Neural cell (in vitro differentiated cells): Measurements from ENCODE around the gene AGPAT3. TPM values are rescaled to one million over a fixed set of nuclear protein-coding genes. Genes with fewer than 3 reads are reported as not detected.

Source experiments
- H2AFZ ChIP-seq: fragments of 200-600, 300-800 bp; sonication (generic), shearing (Covaris generic); 2 replicates; pipeline ENCODE4 v1.6.0; 2014; ENCODE audit warnings: low read depth, mild to moderate bottlenecking, antibody characterized with exemption, low read length, moderate library complexity
- H3F3A ChIP-seq: fragments of 200-600 bp; shearing (Covaris generic); 2 replicates; pipeline ENCODE4 v1.6.1; 2016; ENCODE audit warnings: mild to moderate bottlenecking, moderate library complexity, mixed read lengths, antibody characterized with exemption, low read length; ENCODE audit not compliant: insufficient read depth, poor library complexity, severe bottlenecking
- H3K27ac ChIP-seq: fragments of 200-600, 300-800 bp; sonication (generic), shearing (Covaris generic); 2 replicates; pipeline ENCODE4 v1.5.1; 2014; ENCODE audit warnings: mild to moderate bottlenecking, low read length, moderate library complexity
- H3K27me3 ChIP-seq: fragments of 300-800, 200-600 bp; sonication (generic), shearing (Covaris generic); 2 replicates; pipeline ENCODE4 v1.6.0; 2014; ENCODE audit warnings: mild to moderate bottlenecking, low read depth, low read length, moderate library complexity; ENCODE audit not compliant: insufficient read depth
- H3K36me3 ChIP-seq: fragments of 300-800, 200-600 bp; sonication (generic), shearing (Covaris generic); 2 replicates; pipeline ENCODE4 v1.5.1; 2014; ENCODE audit warnings: mild to moderate bottlenecking, antibody characterized with exemption, low read length, moderate library complexity; ENCODE audit not compliant: insufficient read depth
- H3K4me2 ChIP-seq: fragments of 300-800, 200-600 bp; sonication (generic), shearing (Covaris generic); 2 replicates; pipeline ENCODE4 v1.6.0; 2014; ENCODE audit warnings: mild to moderate bottlenecking, low read length
- H3K4me3 ChIP-seq: fragments of 300-800, 200-600 bp; sonication (generic), shearing (Covaris generic); 2 replicates; pipeline ENCODE4 v1.5.1; 2014; ENCODE audit warnings: mild to moderate bottlenecking, low read length, moderate library complexity
- H3K79me2 ChIP-seq: fragments of 200-600 bp; shearing (Covaris generic); replicated peaks from 2 replicates; pipeline ENCODE4 v1.6.0; 2014; ENCODE audit warnings: mild to moderate bottlenecking, low read length, moderate library complexity; ENCODE audit not compliant: insufficient read depth
- H3K9ac ChIP-seq: fragments of 300-800, 200-600 bp; sonication (generic), shearing (Covaris generic); 2 replicates; pipeline ENCODE4 v1.6.1; 2016; ENCODE audit warnings: mild to moderate bottlenecking, low read length, mixed read lengths
- H3K9me2 ChIP-seq: fragments of 200-600 bp; shearing (Covaris generic); 2 replicates; pipeline ENCODE4 v1.6.1; 2016; ENCODE audit warnings: mild to moderate bottlenecking, low read length, mixed read lengths; ENCODE audit not compliant: insufficient read depth
- H3K9me3 ChIP-seq: fragments of 200-600, 300-800 bp; sonication (generic), shearing (Covaris generic); 2 replicates; pipeline ENCODE4 v1.6.1; 2016; ENCODE audit warnings: mild to moderate bottlenecking, mixed run types, low read length, moderate library complexity, mixed read lengths
- H4K20me1 ChIP-seq: fragments of 200-600 bp; shearing (Covaris generic); 2 replicates; pipeline ENCODE4 v1.6.1; 2016; ENCODE audit warnings: mild to moderate bottlenecking, mixed run types; ENCODE audit not compliant: insufficient read depth
- EP300 ChIP-seq: fragments of 450-650 bp; conservative IDR thresholded peaks from 2 replicates; pipeline ENCODE4 v1.6.1; 2014; ENCODE audit warnings: antibody characterized with exemption, mild to moderate bottlenecking, moderate library complexity; ENCODE audit not compliant: poor library complexity, severe bottlenecking
- EZH2 ChIP-seq: fragments of 200-600, 300-800 bp; shearing (Covaris generic), sonication (generic); IDR thresholded peaks from 2 replicates; pipeline ENCODE4 v1.6.1; 2014; ENCODE audit warnings: antibody characterized with exemption, low read length, borderline replicate concordance, mild to moderate bottlenecking; ENCODE audit not compliant: insufficient read depth, poor library complexity, severe bottlenecking
- MXI1 ChIP-seq: fragments of 450-650 bp; conservative IDR thresholded peaks from 2 replicates; pipeline ENCODE4 v1.6.1; 2014; ENCODE audit warnings: antibody characterized with exemption, mild to moderate bottlenecking; ENCODE audit not compliant: poor library complexity, severe bottlenecking
- POLR2AphosphoS5 ChIP-seq: IDR thresholded peaks from 2 replicates; pipeline ENCODE4 v1.6.1; 2012
- RAD21 ChIP-seq: fragments of 450-650 bp; conservative IDR thresholded peaks from 2 replicates; pipeline ENCODE4 v1.6.1; 2014; ENCODE audit warnings: antibody characterized with exemption, mild to moderate bottlenecking, moderate library complexity
- SMC3 ChIP-seq: fragments of 450-650 bp; conservative IDR thresholded peaks from 2 replicates; pipeline ENCODE4 v1.6.1; 2014; ENCODE audit warnings: antibody characterized with exemption, mild to moderate bottlenecking, moderate library complexity; ENCODE audit not compliant: poor library complexity
- TAF1 ChIP-seq: IDR thresholded peaks from 2 replicates; pipeline ENCODE4 v1.6.1; 2012; ENCODE audit warnings: low read depth
- polyA plus RNA-seq: library from polyadenylated mRNA; depleted of rRNA; stranded (reverse); fragments of >200 nt; gene quantifications from 2 replicates; pipeline ENCODE4 v1.2.3, GENCODE V29; 2014
- TF ChIP-seq, protein P1 (sequence below): fragments of 450-650 bp; IDR thresholded peaks from 2 replicates; pipeline ENCODE4 v1.5.1; 2014; ENCODE audit warnings: antibody characterized with exemption, mild to moderate bottlenecking, moderate library complexity; ENCODE audit not compliant: poor library complexity, severe bottlenecking
- TF ChIP-seq, protein P2 (sequence below): IDR thresholded peaks from 2 replicates; pipeline ENCODE4 v1.6.1; 2012; ENCODE audit warnings: borderline replicate concordance

Gene AGPAT3
- polyA plus RNA-seq, 1 donor from 2014 or later: 8.4 TPM

GRCh38 chr21:43919283-43919682 lies 54.3 kb downstream of the AGPAT3 start:
- Histone ChIP-seq H3K36me3 (no peaks in the 10 kb centered on the region), H3K27me3 (no peaks in the 10 kb centered on the region), H4K20me1 (no peaks in the 10 kb centered on the region), H3K27ac (no peak overlapping the region), H3K79me2 (no peaks in the 10 kb centered on the region), H2AFZ (no peak overlapping the region), H3K4me2 (no peak overlapping the region), H3K9me2 (no peaks in the 10 kb centered on the region), H3K9ac (no peak overlapping the region), H3F3A (no peaks in the 10 kb centered on the region), H3K9me3 (no peaks in the 10 kb centered on the region), H3K4me3 (no peak overlapping the region)
- no peak for TF ChIP-seq EZH2
- TF ChIP-seq, protein P1, sequence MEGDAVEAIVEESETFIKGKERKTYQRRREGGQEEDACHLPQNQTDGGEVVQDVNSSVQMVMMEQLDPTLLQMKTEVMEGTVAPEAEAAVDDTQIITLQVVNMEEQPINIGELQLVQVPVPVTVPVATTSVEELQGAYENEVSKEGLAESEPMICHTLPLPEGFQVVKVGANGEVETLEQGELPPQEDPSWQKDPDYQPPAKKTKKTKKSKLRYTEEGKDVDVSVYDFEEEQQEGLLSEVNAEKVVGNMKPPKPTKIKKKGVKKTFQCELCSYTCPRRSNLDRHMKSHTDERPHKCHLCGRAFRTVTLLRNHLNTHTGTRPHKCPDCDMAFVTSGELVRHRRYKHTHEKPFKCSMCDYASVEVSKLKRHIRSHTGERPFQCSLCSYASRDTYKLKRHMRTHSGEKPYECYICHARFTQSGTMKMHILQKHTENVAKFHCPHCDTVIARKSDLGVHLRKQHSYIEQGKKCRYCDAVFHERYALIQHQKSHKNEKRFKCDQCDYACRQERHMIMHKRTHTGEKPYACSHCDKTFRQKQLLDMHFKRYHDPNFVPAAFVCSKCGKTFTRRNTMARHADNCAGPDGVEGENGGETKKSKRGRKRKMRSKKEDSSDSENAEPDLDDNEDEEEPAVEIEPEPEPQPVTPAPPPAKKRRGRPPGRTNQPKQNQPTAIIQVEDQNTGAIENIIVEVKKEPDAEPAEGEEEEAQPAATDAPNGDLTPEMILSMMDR: no peak
- TF ChIP-seq, protein P2, sequence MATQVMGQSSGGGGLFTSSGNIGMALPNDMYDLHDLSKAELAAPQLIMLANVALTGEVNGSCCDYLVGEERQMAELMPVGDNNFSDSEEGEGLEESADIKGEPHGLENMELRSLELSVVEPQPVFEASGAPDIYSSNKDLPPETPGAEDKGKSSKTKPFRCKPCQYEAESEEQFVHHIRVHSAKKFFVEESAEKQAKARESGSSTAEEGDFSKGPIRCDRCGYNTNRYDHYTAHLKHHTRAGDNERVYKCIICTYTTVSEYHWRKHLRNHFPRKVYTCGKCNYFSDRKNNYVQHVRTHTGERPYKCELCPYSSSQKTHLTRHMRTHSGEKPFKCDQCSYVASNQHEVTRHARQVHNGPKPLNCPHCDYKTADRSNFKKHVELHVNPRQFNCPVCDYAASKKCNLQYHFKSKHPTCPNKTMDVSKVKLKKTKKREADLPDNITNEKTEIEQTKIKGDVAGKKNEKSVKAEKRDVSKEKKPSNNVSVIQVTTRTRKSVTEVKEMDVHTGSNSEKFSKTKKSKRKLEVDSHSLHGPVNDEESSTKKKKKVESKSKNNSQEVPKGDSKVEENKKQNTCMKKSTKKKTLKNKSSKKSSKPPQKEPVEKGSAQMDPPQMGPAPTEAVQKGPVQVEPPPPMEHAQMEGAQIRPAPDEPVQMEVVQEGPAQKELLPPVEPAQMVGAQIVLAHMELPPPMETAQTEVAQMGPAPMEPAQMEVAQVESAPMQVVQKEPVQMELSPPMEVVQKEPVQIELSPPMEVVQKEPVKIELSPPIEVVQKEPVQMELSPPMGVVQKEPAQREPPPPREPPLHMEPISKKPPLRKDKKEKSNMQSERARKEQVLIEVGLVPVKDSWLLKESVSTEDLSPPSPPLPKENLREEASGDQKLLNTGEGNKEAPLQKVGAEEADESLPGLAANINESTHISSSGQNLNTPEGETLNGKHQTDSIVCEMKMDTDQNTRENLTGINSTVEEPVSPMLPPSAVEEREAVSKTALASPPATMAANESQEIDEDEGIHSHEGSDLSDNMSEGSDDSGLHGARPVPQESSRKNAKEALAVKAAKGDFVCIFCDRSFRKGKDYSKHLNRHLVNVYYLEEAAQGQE: no peak
- TF ChIP-seq TAF1: no peak
- TF ChIP-seq RAD21: no peak
- TF ChIP-seq POLR2AphosphoS5: no peak
- no peak for TF ChIP-seq SMC3
- TF ChIP-seq EP300: no peak
- no peak for TF ChIP-seq MXI1

- Histone ChIP-seq H3K4me2 (no peak overlapping the region), H3K79me2 (no peaks in the 10 kb centered on the region), H3F3A (no peaks in the 10 kb centered on the region), H2AFZ (no peak overlapping the region), H3K27me3 (no peaks in the 10 kb centered on the region), H3K27ac (no peak overlapping the region), H3K36me3 (no peaks in the 10 kb centered on the region), H3K9ac (no peak overlapping the region), H3K9me2 (no peaks in the 10 kb centered on the region), H3K9me3 (no peaks in the 10 kb centered on the region), H4K20me1 (no peaks in the 10 kb centered on the region), H3K4me3 (no peak overlapping the region)
- TF ChIP-seq, protein P1: no peak
- TF ChIP-seq POLR2AphosphoS5: no peak
- no peak for TF ChIP-seq EP300
- TF ChIP-seq TAF1: no peak
- TF ChIP-seq SMC3: no peak
- TF ChIP-seq EZH2: no peak
Observed at GRCh38 chr21:43919871-43920801, 55.1 kb downstream of the AGPAT3 start.
